Body of pancreas (tissue), 4 donors: Measurements from ENCODE around the gene TTC27. TPM values are rescaled to one million over a fixed set of nuclear protein-coding genes. Genes with fewer than 3 reads are reported as not detected.
A peak's percentile ranks its signal among the peaks of the same experiment; 100 is the strongest.

ENCODE experiments used
- ATAC-seq: fragments of 150-250 bp; one replicate; pipeline ENCODE4 v1.9.1; 2016
- DNase-seq, 4 donors: peaks; one replicate each; pipeline ENCODE4 v3.0.0-alpha.2; 2019
- H3K27ac ChIP-seq, 4 donors: fragments of 200-600 bp; sonication (generic); 1 replicate in 3 of 4; 2 replicates in 1 of 4; pipeline versions ENCODE4 v1.5.1 to v1.6.1; 2016 to 2019; ENCODE audit warnings: mild to moderate bottlenecking in 1 of 4, mixed read lengths in 1 of 4, moderate library complexity in 1 of 4
- H3K27me3 ChIP-seq, 2 donors: fragments of 200-600 bp; sonication (generic); one replicate each; pipeline ENCODE4 v1.6.0; 2016; ENCODE audit warnings: mild to moderate bottlenecking in 1 of 2
- H3K36me3 ChIP-seq, 2 donors: fragments of 200-600 bp; sonication (generic); replicated peaks in 1 of 2; 2 replicates each; pipeline ENCODE4 v1.5.1; 2016; ENCODE audit warnings: low read depth in 2 of 2; ENCODE audit not compliant: insufficient read depth in 1 of 2
- H3K4me1 ChIP-seq: fragments of 200-600 bp; sonication (generic); one replicate; pipeline ENCODE4 v1.6.0; 2016
- H3K4me3 ChIP-seq, 2 donors: fragments of 200-600 bp; sonication (generic); 1 replicate in 1 of 2; 2 replicates in 1 of 2; pipeline ENCODE4 v1.5.1; 2016 to 2019
- H3K9me3 ChIP-seq, 3 donors: fragments of 200-600 bp; sonication (generic); 1 replicate in 2 of 3; 2 replicates in 1 of 3; pipeline ENCODE4 v1.5.1; 2016
- POLR2A ChIP-seq, 3 donors: fragments of 450-650 bp; IDR thresholded peaks; one replicate each; pipeline ENCODE4 v1.6.1; 2016; ENCODE audit warnings: antibody characterized with exemption in 3 of 3, mild to moderate bottlenecking in 2 of 3
- WGBS, 2 donors: methylation state at CpG; one replicate each; pipeline ENCODE4 v1.1.5; 2017; 5-methylcytosine and 5-hydroxymethylcytosine counted together
- intact Hi-C: fragments of 100-400 bp; cut with DNase I; formaldehyde crosslinking; loops from one replicate; pipeline ENCODE4 v1.15.1; 2023
- total RNA-seq, 2 donors: library from RNA; depleted of rRNA; stranded (reverse); fragments of >200 nt; gene quantifications; one replicate each; pipeline ENCODE4 v1.1.0, GENCODE V29; 2016
- TF ChIP-seq, protein P1 (sequence below), 7 experiments: fragments of 450-650 bp in 4 of 7; fragments of 200-600 bp in 3 of 7; sonication (generic) in 3 of 7; IDR thresholded peaks; one replicate each; pipeline ENCODE4 v1.5.1; 2016 to 2019; ENCODE audit warnings: antibody characterized with exemption in 7 of 7

Gene TTC27
- 1 to 10 TPM; 5.6 to 9.3 TPM for total RNA-seq

DNA sequence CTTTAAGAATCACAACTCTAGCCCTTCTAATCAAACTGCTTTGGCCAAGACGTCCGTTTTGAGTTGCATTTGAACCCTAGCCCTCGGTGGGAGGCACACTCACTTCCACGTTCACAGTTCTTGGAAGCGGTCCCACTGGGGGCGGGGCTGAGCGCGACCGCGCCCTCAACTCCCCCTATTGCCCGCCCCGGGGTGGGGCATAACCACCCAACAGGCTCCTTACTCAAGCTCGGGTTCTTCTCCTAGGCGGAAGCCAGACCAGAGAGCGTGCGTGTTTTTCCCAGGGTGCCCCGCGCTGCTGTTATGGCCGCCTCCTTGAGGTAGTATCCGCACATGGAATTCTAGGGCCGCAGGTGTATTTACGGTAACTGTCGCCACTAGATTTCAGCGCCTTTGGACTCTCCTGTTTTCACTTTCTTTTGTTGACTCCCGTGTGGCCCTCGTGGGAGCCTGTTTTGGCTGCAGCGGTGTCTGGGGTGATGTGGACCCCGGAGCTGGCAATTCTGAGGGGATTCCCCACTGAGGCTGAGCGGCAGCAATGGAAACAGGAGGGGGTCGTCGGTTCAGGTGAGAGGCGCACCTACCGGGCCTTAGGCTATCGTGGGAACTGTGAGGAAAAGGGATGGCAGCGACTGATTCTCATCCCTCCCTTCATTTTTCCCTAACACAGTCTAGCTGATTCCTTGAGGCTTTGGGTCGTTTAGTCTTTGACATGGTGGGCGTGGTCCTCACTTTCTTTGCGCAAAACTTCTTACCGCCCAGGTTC is at the start of gene TTC27:
TTC27 (plus strand) TSS at position 237 of the 766 bp plus-strand sequence; CDS start at position 480, 243 bp downstream.
- DNase-seq (peak; percentile 95 to 98 (median 96)), ATAC-seq (peak; percentile 100)
- intact Hi-C loops, result no loop called here
- WGBS, 2 donors, result 0 to 2% methylated on average over 16 to 39 of the region's 39 CpGs
- TF ChIP-seq POLR2A (IDR thresholded peaks at IDR 0.05), result peak in 2 of 3 donors; percentile 56 to 68
- TF ChIP-seq, protein P1, sequence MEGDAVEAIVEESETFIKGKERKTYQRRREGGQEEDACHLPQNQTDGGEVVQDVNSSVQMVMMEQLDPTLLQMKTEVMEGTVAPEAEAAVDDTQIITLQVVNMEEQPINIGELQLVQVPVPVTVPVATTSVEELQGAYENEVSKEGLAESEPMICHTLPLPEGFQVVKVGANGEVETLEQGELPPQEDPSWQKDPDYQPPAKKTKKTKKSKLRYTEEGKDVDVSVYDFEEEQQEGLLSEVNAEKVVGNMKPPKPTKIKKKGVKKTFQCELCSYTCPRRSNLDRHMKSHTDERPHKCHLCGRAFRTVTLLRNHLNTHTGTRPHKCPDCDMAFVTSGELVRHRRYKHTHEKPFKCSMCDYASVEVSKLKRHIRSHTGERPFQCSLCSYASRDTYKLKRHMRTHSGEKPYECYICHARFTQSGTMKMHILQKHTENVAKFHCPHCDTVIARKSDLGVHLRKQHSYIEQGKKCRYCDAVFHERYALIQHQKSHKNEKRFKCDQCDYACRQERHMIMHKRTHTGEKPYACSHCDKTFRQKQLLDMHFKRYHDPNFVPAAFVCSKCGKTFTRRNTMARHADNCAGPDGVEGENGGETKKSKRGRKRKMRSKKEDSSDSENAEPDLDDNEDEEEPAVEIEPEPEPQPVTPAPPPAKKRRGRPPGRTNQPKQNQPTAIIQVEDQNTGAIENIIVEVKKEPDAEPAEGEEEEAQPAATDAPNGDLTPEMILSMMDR (IDR thresholded peaks at IDR 0.05), result peak in 1 of 7 experiments; percentile 37
- peak within 1 kb of the TSS; percentile 46 to 89 for H3K4me3 ChIP-seq
- peaks cover 13% of the 10 kb centered on the region for H3K4me1 ChIP-seq
- H3K36me3 ChIP-seq, result peaks cover 0 to 2% of the 10 kb centered on the region in 2 donors
- no peaks in the 10 kb centered on the region for H3K9me3 ChIP-seq
- peak within 1 kb of the TSS; percentile 33 to 68 (median 59) for H3K27ac ChIP-seq
- no peaks in the 10 kb centered on the region for H3K27me3 ChIP-seq

DNA sequence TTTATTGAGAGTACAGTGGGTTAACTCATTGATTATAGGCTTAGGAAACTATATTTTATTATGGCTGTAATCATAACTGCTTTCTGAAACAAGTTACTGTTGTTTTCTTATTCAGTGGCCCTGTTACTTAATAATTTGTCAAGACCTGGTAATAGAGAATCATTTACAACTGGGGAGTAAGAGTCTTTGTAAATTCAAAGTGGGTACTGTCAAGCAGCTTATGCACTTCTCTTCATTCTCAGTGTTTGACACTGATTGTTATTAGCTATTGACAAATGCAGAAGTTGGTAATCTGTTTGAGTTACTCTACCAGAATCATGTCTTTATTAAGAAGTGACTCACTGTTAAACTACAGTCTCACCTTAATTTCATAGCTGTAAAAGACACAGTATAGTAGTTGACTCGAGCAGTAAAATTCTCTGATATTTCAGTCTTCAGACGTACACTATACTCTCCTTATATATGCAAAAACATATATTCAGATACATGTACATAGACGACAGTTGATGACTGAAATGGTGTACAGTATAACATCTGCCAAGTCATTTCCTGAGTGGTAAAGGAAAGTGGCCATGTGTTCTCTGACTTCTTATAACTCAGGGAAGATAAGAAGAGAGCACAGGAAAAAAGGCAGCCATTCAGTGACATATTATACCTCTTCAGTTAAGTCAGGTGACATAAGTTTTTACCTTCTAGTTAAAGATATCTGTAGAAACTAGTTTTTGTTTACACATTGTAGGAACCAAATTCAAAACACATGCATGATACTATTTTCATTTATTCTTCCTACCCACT is 36.0 kb upstream of the TTC27 start:
- 43 to 60% methylated on average over 3 of the region's 3 CpGs for WGBS, 2 donors
- no peaks in the 10 kb centered on the region for H3K4me1 ChIP-seq
- TF ChIP-seq, protein P1 (IDR thresholded peaks at IDR 0.05), result no peak
- H3K9me3 ChIP-seq, result no peaks in the 10 kb centered on the region
- no peaks in the 10 kb centered on the region for H3K27me3 ChIP-seq
- intact Hi-C loops, result no loop called here
- no peaks in the 10 kb centered on the region for H3K36me3 ChIP-seq
- ATAC-seq, result no peak
- no peak overlapping the region for H3K4me3 ChIP-seq
- DNase-seq, result no peak
- no peak overlapping the region for H3K27ac ChIP-seq

DNA sequence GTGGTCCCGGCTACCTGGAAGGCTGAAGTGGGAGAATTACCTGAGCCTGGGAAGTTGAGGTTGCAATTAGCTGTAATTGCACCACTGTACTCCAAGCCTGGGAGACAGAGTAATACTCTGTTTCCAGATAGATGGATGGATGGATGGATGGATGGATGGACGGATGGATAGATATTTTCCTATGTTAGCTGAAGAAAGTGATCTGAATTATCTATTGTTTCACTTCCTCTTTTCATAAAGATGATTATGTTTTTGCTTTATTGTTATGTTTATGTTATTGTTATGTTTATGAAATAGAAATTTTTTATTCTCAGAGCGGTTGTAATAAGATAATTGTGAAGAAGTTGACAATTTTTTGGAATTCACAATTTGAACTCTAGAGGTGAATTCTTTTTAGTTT is 33.3 kb upstream of the TTC27 start:
- Histone ChIP-seq H3K4me1 (no peaks in the 10 kb centered on the region), H3K36me3 (peaks cover 0 to 2% of the 10 kb centered on the region in 2 donors), H3K9me3 (no peaks in the 10 kb centered on the region), H3K27me3 (no peaks in the 10 kb centered on the region), H3K4me3 (no peak overlapping the region), H3K27ac (no peak overlapping the region)
- ATAC-seq, result no peak
- 78 to 91% methylated on average over 3 of the region's 3 CpGs for WGBS, 2 donors
- DNase-seq, result no peak
- no peak for TF ChIP-seq POLR2A (IDR thresholded peaks at IDR 0.05)
- TF ChIP-seq, protein P1 (IDR thresholded peaks at IDR 0.05), result no peak
- intact Hi-C loops, result no loop called here

DNA sequence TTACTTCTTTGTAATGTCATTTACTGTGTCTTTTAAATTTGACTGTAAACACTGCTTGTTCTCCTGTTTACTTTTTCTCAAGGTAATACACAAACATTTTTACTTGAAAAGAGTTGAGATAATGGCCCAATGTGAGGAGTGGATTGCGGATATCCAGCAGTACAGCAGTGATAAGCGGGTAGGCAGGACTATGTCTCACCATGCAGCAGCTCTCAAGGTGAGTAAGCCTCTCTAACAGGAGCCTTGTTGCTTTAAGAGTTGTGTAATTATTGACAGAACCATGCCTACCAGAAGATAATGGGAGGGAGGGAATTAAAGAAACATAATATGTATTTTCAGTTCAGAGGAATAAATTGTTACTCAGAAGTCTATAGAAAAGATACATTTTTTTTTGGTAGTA is 16.5 kb upstream of the TTC27 start:
- H3K4me3 ChIP-seq, result no peak overlapping the region
- intact Hi-C loops, result no loop called here
- no peak for TF ChIP-seq POLR2A (IDR thresholded peaks at IDR 0.05)
- TF ChIP-seq, protein P1 (IDR thresholded peaks at IDR 0.05), result no peak
- H3K27ac ChIP-seq, result no peak overlapping the region
- H3K36me3 ChIP-seq, result peaks cover 0 to 2% of the 10 kb centered on the region in 2 donors
- no peaks in the 10 kb centered on the region for H3K9me3 ChIP-seq
- 42 to 56% methylated on average over 2 of the region's 2 CpGs for WGBS, 2 donors
- DNase-seq, result peak in 3 of 4 donors; percentile 27 to 45 (median 31)
- ATAC-seq, result peak; percentile 86
- H3K27me3 ChIP-seq, result no peaks in the 10 kb centered on the region
- peaks cover 9% of the 10 kb centered on the region for H3K4me1 ChIP-seq
